HG03469 (cell line): ENCODE results near the gene ABRACL.
A peak's percentile ranks its signal among the peaks of the same experiment; 100 is the strongest.
"Not testable (repeated sequence)": the region's sequence is repeated elsewhere in the genome, so short reads cannot be mapped to it uniquely, and the experiment has no call there.

Source experiments
- ATAC-seq: cut with Tn5 transposase; IDR thresholded peaks from one replicate; pipeline ENCODE4 v1.9.1; 2021; ENCODE audit warnings: mild to moderate bottlenecking, moderate library complexity, moderate number of reproducible peaks; ENCODE audit not compliant: unreplicated experiment

ABRACL gene

GRCh38 chr6:139028658-139029469 is at the start of gene ABRACL:
ABRACL (plus strand) TSS chr6:139028745; CDS start chr6:139034161, 5,416 bp downstream.
- ATAC-seq = peak; percentile 19

GRCh38 chr6:138979365-138979764 is 49.2 kb upstream of the ABRACL start:
- ATAC-seq = no peak

- peak; percentile 49 for ATAC-seq
Observed at GRCh38 chr6:138979813-138980668, 48.5 kb upstream of the ABRACL start.

- no peak for ATAC-seq
Observed at GRCh38 chr6:138981416-138981815, 47.1 kb upstream of the ABRACL start.

GRCh38 chr6:138986578-138986977 is 42.0 kb upstream of the ABRACL start:
- no peak for ATAC-seq

- ATAC-seq = no peak
Observed at GRCh38 chr6:138987080-138987642, 41.4 kb upstream of the ABRACL start.

GRCh38 chr6:138987643-138988468 is 40.7 kb upstream of the ABRACL start, which contains the start of gene REPS1:
REPS1 (minus strand) TSS chr6:138988253; CDS start chr6:138987682, 571 bp downstream.
- peak; percentile 86 for ATAC-seq

GRCh38 chr6:138988469-138988834 is 40.1 kb upstream of the ABRACL start:
- no peak for ATAC-seq

GRCh38 chr6:138989098-138989983 is 39.2 kb upstream of the ABRACL start:
- no peak for ATAC-seq

GRCh38 chr6:138991206-138991605 is 37.3 kb upstream of the ABRACL start:
- no peak for ATAC-seq

- ATAC-seq = not testable (repeated sequence)
Observed at GRCh38 chr6:138992965-138993364, 35.6 kb upstream of the ABRACL start.

GRCh38 chr6:138993410-138993809 is 35.1 kb upstream of the ABRACL start:
- not testable (repeated sequence) for ATAC-seq

GRCh38 chr6:138996524-138996923 is 32.0 kb upstream of the ABRACL start:
- no peak for ATAC-seq

- ATAC-seq = no peak
Observed at GRCh38 chr6:138997136-138997535, 31.4 kb upstream of the ABRACL start.

GRCh38 chr6:138999949-139000725 is 28.4 kb upstream of the ABRACL start:
- ATAC-seq = no peak

GRCh38 chr6:139003751-139004150 is 24.8 kb upstream of the ABRACL start:
- no peak for ATAC-seq

- no peak for ATAC-seq
Observed at GRCh38 chr6:139006477-139006876, 22.1 kb upstream of the ABRACL start.

GRCh38 chr6:139007428-139007827 is 21.1 kb upstream of the ABRACL start:
- no peak for ATAC-seq

GRCh38 chr6:139008117-139008516 is 20.4 kb upstream of the ABRACL start:
- ATAC-seq = no peak
